Gastrocnemius medialis (tissue), 4 donors: ENCODE results near the gene MRPL16.

Experiments used
- POLR2A ChIP-seq, 2 donors: fragments of 450-650 bp; IDR thresholded peaks; one replicate each; pipeline ENCODE4 v1.6.1; 2017; ENCODE audit warnings: antibody characterized with exemption in 2 of 2, mild to moderate bottlenecking in 2 of 2, moderate library complexity in 2 of 2
- TF ChIP-seq, protein P1 (sequence below), 5 experiments: fragments of 450-650 bp in 3 of 5; fragments of 200-600 bp in 2 of 5; sonication (generic) in 2 of 5; IDR thresholded peaks in 4 of 5; conservative IDR thresholded peaks in 1 of 5; 1 replicate in 4 of 5; 2 replicates in 1 of 5; pipeline ENCODE4 v1.5.1; 2016 to 2019; ENCODE audit warnings: antibody characterized with exemption in 5 of 5, mild to moderate bottlenecking in 3 of 5, moderate library complexity in 3 of 5

DNA sequence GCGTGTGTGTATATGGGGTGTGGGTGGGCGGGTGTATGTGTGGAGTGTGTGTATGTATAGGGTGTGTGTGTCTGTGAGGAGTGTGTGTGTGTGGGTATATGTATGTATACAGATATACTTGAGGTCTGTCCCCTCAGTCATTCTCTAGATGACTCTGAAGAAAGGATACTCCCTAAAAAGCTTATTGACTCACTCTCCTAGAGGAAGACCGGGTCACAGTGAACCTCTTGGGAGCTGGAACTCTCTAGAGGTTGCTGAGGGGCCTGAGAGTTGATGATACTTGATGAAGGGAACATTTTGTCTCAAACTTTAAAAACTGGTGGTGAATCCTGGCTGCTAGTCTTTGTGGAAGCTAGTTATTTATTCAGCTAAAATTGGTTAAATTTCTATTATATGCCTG, 40.3 kb downstream of the MRPL16 start:
- TF ChIP-seq, protein P1, sequence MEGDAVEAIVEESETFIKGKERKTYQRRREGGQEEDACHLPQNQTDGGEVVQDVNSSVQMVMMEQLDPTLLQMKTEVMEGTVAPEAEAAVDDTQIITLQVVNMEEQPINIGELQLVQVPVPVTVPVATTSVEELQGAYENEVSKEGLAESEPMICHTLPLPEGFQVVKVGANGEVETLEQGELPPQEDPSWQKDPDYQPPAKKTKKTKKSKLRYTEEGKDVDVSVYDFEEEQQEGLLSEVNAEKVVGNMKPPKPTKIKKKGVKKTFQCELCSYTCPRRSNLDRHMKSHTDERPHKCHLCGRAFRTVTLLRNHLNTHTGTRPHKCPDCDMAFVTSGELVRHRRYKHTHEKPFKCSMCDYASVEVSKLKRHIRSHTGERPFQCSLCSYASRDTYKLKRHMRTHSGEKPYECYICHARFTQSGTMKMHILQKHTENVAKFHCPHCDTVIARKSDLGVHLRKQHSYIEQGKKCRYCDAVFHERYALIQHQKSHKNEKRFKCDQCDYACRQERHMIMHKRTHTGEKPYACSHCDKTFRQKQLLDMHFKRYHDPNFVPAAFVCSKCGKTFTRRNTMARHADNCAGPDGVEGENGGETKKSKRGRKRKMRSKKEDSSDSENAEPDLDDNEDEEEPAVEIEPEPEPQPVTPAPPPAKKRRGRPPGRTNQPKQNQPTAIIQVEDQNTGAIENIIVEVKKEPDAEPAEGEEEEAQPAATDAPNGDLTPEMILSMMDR (IDR thresholded peaks at IDR 0.05 in 4 of 5, conservative IDR thresholded peaks at IDR 0.05 in 1 of 5): no peak
- no peak for TF ChIP-seq POLR2A (IDR thresholded peaks at IDR 0.05)
